Measurements from ENCODE around the gene CAMP.

CAMP gene

DNA sequence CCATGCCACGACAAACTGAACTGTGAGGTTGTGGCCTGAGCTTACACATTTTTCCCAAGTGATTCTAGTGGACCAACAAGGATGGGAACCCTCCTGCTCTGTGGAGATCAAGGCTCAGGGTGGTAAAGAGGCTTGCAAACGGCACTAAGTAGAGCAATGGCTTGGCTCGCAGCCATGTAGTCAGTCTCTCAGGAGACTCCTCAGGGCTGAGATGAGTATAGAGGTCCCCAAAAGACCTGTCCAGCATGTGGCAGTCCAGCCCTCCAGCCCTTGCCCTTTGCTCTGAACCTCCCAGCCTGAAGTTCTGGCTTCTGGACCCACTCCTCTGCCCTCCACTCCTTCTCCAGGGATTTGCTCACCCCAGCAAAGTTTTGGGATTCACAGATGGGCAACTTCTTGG lies 8.3 kb upstream of the CAMP start:
- no peak for DNase-seq (ENCODE audit: low read depth)

DNA sequence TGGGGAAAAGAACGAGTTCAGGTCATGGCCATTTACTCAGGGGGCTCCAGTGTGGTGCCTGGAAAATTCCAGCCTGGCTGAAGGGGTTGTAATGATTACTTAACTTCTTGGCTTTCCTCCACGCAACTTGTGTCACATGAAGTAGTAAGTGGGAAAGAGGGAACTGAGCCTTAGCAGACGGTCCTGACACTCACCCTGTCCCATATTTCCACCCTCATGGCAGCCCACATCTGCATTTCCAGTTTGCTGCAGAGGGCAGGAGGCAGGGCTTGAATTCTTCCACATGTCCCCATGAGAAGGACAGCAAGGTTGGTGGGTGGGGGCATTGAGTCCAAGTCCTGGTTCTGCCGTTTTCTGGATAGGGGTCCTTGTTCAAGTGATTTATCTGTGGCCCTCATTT lies 7.8 kb upstream of the CAMP start:
- DNase-seq (ENCODE audit: low read depth): no peak

DNA sequence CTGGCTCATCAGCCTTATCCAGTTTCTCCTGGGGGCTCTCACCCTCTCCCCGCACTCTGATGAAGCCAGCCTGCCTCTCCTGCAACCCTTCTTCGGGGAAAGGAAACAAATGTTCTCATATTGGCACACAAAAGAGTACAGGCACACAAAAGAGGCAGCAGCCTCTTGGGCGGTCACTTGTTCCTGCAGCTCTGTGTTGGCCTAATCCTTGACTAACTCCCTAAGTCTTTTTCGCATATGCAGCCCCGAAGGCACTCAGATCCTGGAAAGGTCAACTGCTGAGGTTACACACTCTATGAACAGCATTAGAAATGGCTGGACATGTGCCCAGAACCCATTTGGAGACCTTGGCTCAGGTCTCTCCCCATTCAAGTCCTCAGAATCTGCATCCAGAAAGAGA lies 7.4 kb upstream of the CAMP start:
- no peak for DNase-seq (ENCODE audit: low read depth)

DNA sequence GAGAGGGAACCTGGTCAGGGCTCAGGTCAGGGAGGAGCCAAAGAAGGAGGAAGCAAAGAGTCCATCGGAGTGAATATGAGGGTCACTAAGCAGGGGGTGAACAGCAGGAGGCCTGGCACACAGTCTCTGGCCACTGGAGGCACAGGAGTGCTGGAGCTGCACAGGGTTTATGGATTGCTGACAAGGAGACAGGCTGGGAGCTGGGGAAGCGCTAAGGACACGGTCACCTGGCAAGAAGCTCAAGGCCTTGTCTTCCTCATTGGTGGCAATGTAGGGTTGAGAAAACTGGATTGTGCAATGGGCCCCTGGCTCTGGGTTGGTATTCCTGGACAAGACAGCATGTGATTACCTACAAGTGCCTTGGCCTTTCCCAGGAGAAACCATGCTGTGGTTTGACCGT lies 5.8 kb upstream of the CAMP start:
- DNase-seq (ENCODE audit: low read depth): no peak

DNA sequence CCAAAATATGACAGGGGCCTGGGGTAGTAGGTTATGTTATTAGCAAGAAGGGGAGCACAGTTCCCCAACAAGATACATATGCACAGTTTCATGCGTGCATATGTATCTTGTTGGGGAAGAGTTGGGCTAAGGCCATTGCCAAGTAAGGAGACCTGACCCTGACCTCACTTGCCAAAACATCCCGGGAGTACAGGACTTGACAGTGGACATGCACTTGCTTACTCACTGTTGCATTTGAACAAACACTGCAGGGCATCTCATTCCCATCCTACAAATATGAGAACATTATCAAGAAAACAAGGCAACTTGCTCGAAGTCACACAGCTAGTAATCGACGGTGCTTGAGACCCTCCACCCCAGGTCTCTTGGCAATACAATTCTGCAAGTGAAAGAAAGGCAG lies 4.8 kb upstream of the CAMP start:
- no peak for DNase-seq (ENCODE audit: low read depth)

DNA sequence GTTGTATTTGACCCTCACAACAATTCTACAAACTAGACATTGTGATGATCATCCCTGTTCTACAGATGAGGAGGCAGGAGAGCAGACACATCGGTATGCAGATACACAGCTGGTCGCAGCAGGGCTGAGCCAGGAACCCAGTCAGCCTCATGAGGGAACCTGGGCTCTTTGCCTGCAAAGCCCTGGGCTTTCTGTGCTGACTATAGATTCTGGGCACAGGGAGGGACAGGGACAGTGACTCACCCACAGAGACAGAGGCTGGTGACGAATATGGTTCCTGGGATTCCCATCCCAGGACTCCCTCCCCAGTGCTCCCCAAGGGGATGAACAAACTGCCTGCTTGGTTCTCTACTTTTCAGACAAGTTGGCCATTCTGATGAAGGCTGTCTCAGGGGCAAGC lies 3.8 kb upstream of the CAMP start:
- DNase-seq (ENCODE audit: low read depth): no peak

DNA sequence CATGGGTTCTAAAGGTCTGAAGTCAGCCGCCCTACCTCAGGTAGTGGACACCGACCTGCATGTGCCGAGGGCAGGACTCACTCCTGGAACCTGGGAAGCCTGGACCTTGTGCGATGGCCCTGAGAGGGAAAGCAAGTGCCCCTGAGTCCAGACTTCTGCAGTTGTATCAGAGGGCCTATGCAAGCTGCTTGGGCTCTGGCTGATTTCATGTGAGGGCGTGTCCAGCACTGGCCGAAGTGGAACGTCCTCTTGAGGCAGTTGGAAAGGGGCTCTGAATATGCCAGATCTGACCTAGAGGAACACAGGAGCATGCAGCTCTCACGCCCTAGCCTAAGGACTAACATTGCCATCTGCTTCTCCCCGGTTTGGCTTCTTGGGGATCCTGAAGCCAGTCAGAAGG lies 2.5 kb upstream of the CAMP start:
- DNase-seq (ENCODE audit: low read depth): no peak

DNA sequence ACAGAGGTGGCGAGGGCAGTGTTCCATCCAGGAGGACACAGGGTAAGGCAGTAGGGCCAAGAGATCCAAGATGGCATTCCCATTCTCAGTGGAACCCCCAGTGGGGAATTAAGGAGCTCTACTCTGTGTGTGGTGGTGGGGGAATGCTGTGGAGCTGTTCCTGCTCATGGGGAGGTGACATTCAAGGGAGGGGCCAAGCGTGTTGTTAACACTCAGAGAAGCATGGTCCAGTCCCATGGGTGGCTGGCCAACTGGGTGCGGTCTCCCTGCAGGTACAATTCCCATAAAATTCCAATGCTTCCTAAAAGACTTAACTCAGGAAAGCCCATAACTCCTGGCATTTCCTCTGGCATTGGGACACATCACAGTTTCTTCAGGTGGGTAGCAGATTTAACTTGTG lies 2.3 kb downstream of the CAMP start:
- DNase-seq (ENCODE audit: low read depth): no peak

DNA sequence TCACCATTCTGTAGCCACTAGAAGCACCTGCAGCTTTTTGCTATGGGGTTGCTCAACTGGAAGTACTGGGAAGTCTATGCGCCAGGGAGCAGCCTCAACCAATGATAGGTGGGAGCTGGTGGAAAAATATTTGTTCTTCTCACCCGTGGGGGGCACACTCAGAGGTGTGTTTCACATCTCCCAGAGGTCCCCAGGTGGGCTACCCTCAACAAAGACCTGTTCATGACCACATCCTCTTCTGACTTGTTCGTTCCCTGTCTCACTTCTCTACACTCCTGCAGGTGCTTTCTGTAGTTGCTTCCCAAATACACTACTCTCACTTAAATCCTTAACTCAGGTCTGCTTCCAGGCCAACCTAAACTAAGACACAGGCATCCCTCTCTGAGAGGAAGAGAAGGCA lies 3.6 kb downstream of the CAMP start:
- DNase-seq (ENCODE audit: low read depth): no peak

DNA sequence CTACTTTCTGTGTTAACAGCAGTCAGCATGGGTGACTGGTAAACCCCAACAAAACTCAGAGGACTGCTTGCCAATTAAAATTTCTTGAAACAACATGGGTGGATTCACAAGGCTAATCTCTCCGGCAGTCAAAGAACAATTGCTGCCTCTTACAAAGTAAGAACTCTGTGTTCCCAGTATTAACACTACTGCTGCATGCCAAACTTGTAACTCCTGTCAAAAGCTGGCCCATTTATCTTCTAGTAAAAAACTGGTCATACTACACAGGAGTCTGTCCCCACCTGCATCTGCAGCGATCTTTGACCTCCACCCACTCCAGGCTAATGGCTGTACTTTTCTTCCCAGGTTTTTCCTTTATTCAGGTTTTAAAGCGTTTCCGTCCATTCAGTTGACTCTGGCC lies 8.9 kb downstream of the CAMP start:
- no peak for DNase-seq (ENCODE audit: low read depth)

DNA sequence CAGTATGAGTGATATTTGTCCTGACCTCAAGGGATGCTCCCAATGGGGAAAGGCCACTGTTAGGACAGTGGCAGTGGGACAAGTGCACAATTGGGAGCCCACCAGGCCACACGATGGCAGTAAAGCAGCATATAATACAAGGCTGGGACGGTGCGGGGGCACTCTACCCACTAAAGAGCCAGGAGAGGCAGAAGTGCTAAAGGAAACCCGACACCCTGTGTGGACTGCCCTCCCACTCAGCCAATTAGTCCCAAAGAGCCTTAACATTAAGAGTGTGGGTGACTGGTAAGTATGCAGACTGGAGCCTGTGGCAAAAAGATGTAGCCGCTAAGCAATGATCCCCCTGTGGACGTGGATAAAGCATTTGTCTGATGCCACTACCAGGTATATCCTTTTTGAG lies 9.4 kb downstream of the CAMP start:
- peak; percentile 40 for DNase-seq (ENCODE audit: low read depth)

DNA sequence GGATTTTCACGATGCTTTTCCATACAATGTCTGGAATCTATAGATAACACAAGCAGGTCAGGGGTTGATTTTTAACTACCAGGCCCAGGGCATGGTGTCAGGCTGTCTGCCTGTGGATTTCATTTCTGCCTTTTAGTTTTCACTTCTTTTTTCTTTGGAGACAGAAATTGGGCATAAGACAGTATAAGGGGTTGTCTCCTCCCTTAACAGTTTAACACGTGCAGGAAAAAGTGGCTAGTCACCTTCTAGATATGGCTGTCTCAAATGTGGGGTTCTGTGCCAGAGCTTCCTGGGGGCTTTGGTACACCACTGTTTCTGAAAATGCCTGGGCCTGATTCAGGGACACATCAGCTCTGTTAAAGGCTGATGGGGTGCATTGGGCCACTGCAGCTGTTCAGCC lies 10.2 kb downstream of the CAMP start:
- DNase-seq (ENCODE audit: low read depth): no peak

DNA sequence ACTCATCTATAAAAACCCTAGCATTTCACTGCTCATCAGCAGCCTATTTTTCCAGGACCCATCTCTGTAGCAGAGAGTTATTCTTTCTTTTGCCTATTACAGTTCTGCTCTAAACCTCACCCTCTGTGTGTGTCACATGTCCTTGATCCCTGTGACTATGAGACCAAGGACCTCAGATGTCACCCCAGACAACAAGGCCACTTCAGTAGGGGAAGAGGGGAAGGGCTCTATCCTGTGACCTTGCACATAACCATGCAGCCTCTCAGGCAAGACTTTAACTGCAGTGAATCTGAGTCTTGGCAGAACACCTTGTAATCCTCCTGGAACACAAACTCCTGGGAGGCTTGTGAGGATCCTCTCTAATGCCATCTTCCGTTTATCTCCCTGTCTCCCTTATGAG lies 13.2 kb downstream of the CAMP start:
- DNase-seq (ENCODE audit: low read depth): no peak

DNA sequence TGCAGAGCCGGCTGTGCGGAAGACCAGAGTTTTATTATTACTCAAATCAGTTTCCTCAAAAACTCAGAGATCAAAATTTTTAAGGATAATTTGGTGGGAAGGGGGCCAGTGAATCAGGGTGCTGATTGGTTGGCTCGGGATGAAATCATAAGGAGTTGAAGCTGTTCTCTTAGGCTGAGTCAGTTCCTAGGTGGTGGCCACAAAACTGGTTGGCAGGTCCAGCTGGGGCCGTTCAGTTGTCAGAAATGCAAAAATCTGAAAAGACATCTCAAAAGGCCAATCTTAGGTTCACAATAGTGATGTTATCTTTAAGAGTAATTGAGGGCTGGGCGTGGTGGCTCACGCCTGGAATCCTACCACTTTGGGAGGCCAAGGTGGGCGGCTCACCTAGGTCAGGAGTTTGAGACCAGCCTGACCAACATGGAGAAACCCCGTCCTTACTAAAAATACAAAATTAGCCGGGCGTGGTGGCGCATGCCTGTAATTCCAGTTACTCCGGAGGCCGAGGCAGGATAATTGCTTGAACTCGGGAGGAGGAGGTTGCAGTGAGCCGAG lies 15.3 kb downstream of the CAMP start:
- DNase-seq (ENCODE audit: low read depth): no peak

DNA sequence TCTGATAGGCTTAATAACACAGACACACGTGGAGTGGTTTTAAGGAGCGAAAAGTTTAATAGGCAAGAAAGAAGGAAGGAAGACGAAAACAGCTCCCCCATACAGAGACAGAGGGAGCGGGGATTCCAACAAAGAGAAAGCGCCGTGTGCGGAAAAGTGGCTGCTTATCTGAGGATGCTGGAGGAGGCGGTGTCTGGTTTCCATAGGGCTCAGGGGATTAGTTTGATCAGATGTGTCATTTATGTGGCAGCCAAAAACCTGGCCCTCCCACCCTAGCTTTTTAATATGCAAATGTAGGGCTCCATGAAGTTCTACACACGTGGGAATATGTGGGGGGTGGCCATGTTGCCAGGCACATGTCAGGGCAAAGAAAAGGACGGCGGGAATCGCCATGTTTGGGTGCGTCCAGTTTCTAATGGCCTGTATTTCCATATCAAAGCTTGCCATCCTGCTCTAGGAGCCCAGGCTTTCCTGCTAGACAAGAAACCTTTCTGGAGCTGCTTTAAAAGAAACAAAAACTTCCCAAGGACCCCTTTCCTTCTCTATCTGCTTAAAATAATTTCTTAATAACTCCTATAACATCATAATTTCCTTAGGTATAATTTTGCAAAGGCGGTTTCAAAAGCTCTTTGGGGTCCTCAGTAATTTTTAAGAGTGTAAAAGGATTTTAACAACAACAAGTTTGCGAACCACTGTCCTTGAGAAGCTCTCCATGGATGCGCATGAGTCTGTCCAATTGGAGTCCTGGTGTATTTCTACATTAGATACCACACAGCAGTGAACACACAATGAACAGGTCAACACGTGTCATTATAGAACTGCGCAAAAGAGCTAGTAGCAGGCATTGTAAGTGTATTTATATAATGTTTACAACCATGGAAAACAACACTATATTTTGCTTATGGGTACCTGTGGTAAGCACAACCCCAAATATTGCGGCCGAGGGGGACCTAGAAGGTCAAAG lies 17.0 kb downstream of the CAMP start:
- no peak for DNase-seq (ENCODE audit: low read depth)

DNA sequence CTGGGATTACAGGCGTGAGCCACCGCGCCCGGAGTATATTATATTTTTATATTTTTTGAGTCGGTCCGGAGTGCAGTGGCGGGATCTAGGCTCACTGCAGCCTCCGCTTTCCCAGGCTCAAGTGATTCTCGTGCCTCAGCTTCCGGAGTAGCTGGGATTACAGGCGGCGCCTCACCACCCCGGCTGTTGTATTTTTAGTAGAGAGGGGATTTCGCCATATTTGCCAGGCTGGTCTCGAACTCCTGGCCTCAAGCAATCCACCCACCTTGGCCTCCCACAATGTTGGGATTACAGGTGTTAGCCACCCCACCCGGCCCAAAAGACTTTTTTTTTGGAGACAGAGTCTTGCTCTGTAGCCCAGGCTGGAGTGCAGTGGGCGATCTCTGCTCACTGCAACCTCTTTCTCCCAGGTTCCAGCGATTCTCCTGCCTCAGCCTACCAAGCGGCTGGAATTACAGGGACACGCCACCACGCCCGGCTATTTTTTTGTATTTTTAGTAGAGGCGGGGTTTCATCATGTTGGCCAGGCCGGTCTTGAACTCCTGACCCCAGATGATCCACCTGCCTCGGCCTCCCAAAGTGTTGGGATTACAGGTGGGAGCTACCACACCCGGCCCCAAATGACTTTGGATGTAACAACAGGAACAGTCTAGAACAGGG lies 18.6 kb downstream of the CAMP start:
- no peak for DNase-seq (ENCODE audit: low read depth)

DNA sequence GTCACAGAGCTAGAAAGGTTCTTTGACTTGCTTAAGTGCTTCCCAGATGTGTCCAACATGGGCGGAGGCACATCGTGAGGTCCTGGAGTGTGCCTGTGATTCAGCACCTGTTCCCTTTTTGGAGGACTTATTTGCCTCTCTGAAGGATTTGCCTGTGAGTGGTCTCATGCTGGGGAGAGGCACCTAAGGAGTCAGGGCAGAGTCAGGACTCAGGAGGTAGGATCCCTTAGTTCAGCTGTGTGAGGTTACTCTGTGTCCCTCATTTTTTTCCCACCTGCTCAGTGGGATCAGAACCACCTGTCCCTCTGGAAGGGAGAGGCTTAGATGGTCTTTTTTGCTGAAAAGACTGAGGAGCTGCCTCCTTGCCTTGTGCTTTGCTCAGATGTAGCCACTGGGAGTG lies 20.6 kb downstream of the CAMP start:
- no peak for DNase-seq (ENCODE audit: low read depth)

DNA sequence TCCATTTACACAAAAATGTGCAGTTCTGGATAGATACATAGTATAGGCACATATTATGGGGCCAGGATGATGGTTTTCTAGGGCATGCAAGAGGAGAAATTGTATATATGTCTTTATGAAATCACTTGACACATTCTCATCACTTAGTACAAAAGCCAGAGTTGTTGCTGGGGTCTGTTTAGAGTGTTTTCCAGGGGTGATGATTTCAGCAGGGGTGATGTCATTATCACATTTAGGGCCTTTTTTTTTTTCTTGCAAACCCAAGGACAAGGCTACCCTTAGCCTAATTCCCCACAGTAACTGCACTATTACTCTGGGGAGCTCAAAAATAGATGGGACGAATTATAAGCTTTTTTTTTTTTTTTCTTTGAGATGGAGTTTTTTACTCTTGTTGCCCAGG lies 21.2 kb downstream of the CAMP start:
- no peak for DNase-seq (ENCODE audit: low read depth)

DNA sequence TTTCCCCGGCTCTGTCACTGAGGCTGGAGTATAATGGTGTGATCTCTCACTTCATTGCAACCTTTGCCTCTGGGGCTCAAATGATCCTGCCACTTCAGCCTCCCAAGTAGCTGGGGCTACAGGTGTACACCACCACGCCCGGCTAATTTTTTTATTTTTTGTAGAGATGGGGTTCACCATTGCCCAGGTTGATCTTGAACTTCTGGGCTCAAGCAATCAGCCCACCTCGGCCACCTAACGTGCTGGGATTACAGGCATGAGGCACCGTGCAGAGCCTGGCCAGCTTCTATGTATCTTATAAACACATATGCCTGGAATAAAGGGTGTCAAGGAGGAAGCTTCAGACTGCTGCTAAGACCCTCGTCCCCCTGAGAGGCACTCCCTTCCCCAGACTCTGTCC lies 21.8 kb downstream of the CAMP start:
- no peak for DNase-seq (ENCODE audit: low read depth)

DNA sequence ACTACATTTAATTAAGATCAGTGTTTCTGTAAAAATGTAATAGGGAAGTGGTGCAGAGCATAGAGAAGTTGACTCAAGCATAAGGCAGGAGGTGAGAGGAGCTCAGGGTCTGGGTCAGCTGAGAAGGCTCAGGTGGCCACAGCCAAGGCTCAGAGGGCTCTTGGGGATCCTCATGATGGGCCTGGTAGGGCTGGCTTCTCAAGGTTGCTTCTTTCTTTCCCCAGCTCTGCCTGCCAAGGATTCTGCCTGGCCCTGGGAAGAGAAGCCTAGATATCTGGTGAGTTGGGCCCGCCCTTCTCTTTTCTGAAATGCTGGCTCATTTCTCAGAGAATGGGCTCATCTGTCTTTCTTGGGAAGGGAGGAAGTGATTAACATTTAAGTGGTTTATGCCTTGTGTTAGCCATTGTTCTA lies 24.1 kb downstream of the CAMP start:
- no peak for DNase-seq (ENCODE audit: low read depth)

DNA sequence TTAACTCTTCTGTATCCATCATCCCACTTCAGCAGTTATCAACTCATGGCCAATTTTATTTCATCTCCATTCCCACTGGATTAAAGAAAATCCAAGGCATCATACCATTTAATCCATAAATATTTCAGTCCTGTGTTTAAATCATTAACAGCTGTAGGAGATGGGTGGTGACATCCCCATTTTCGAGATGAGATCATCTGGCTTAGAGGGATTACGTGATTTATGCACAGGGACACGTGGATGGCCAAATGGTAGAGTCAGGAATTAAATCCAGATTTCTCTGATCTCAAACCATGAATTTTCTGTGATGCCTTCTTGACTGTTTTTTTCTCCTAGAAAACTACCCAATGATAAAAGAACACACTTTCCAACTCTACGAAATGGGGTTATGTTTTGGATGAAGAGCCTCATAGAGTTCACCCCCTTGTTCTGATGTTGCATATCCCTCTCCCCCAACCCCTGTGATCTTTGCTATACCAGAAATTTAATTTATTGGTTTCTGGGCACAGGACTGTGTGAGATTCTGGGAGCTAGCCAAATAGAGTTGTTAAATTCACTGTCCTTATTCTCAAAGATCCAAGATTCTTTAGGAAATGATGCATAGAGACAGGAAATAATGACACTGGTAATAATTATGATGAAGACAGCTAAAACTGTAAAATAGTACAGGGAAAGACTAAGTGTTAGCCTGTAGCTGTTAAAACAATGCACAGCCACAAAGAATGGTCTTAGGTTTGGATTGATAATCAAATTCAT lies 25.0 kb downstream of the CAMP start:
- no peak for DNase-seq (ENCODE audit: low read depth)

DNA sequence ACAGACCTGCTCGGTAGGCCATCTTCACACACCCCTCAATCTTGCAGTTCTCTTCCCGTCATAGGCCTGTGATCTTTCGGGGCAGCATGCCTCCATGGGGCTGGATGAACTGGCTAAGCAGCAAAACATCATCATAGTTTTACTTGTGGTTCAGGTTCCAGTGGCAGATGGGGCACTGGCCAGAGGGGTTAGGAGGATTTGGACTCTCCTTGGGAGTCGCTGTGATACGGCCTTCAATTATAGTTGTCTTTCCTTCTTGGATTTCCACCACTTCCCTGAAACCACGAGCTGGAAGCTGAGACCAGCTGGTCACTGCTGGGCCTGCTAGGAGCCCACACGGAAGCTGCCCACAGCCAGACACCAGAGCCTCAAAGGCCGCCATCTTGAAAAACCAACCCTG lies 33.3 kb downstream of the CAMP start:
- DNase-seq (ENCODE audit: low read depth): no peak

DNA sequence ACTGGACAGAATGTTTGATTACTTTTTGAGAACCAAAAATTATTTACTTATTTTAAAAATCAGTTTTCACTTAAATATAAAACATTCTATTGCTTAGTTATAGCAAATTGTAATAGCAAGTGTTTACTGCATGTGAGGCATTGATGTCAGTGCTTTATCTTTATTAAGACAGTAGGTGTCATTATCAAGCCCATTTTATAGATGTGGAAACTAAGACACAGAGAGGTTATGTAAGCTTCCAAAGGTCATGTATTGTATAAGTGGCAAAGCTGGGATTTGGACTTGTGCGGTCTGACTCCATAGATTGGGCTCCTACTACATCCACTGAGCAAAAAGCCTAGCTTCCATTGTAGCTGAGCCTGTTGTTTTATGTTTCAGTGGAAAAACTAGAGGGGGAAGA lies 35.2 kb downstream of the CAMP start:
- no peak for DNase-seq (ENCODE audit: low read depth)
